ENCODE data around the gene SGCE. TPM values are rescaled to one million over a fixed set of nuclear protein-coding genes. Genes with fewer than 3 reads are reported as not detected.

Gene SGCE
- total RNA-seq, 1 experiment from 2014 or later, result 56.2 TPM

- H3K4me3 ChIP-seq (ENCODE audit: low read depth, low read length), result no peak overlapping the region
- H3K36me3 ChIP-seq (ENCODE audit: control insufficient read depth, insufficient read depth, low read length), result no peaks in the 10 kb centered on the region
- Mint-ChIP-seq H3K9me3 (ENCODE audit: unreplicated experiment) (no peaks in the 10 kb centered on the region), H3K27me3 (ENCODE audit: insufficient read depth, unreplicated experiment) (no peaks in the 10 kb centered on the region), H3K27ac (ENCODE audit: unreplicated experiment) (no peak overlapping the region), H3K4me3 (ENCODE audit: unreplicated experiment) (no peak overlapping the region), H3K36me3 (ENCODE audit: insufficient read depth, unreplicated experiment) (no peaks in the 10 kb centered on the region), H3K4me1 (ENCODE audit: low read depth, unreplicated experiment) (peaks cover 17% of the 10 kb centered on the region)
- intact Hi-C loops (cut with micrococcal nuclease; ENCODE audit: unreplicated experiment), result no loop called here
- H3K9me3 ChIP-seq, result no peaks in the 10 kb centered on the region
- no peak for TF ChIP-seq CTCF (IDR thresholded peaks at IDR 0.05; ENCODE audit: insufficient read depth in 1 of 2, low read depth in 1 of 2, low read length in 1 of 2, severe bottlenecking in 1 of 2, unreplicated experiment in 1 of 2)
- no peak for DNase-seq
- H3K4me1 ChIP-seq, result peaks cover 21% of the 10 kb centered on the region
- POLR2A ChIA-PET, result no interaction called here
- BruUV-seq (replicated peaks), result no TSS peak
- CTCF ChIA-PET, result no interaction called here
- H3K27me3 ChIP-seq (replicated peaks; ENCODE audit: control insufficient read depth, insufficient read depth, low read length), result no peaks in the 10 kb centered on the region
These were observed 23.4 kb upstream of the SGCE start for GRCh38 chr7:94679358-94679757.

- no peak for TF ChIP-seq CTCF (IDR thresholded peaks at IDR 0.05; ENCODE audit: insufficient read depth in 1 of 2, low read depth in 1 of 2, low read length in 1 of 2, severe bottlenecking in 1 of 2, unreplicated experiment in 1 of 2)
- BruUV-seq (replicated peaks), result no TSS peak
These were observed 20.5 kb upstream of the SGCE start for GRCh38 chr7:94676431-94676830.

GRCh38 chr7:94675356-94675755 is 19.4 kb upstream of the SGCE start:
- intact Hi-C loops (cut with micrococcal nuclease; ENCODE audit: unreplicated experiment), result no loop called here
- TF ChIP-seq CTCF (IDR thresholded peaks at IDR 0.05; ENCODE audit: insufficient read depth in 1 of 2, low read depth in 1 of 2, low read length in 1 of 2, severe bottlenecking in 1 of 2, unreplicated experiment in 1 of 2), result no peak
- no peak overlapping the region for H3K4me3 Mint-ChIP-seq (ENCODE audit: unreplicated experiment)
- DNase-seq, result no peak
- H3K27me3 Mint-ChIP-seq (ENCODE audit: insufficient read depth, unreplicated experiment), result no peaks in the 10 kb centered on the region
- POLR2A ChIA-PET, result no interaction called here
- BruUV-seq (replicated peaks), result no TSS peak
- Histone ChIP-seq H3K27me3 (replicated peaks; ENCODE audit: control insufficient read depth, insufficient read depth, low read length) (no peaks in the 10 kb centered on the region), H3K4me1 (peaks cover 21% of the 10 kb centered on the region), H3K4me3 (ENCODE audit: low read depth, low read length) (no peak overlapping the region), H3K9me3 (no peaks in the 10 kb centered on the region), H3K36me3 (ENCODE audit: control insufficient read depth, insufficient read depth, low read length) (no peaks in the 10 kb centered on the region)
- H3K9me3 Mint-ChIP-seq (ENCODE audit: unreplicated experiment), result no peaks in the 10 kb centered on the region
- no peak overlapping the region for H3K27ac Mint-ChIP-seq (ENCODE audit: unreplicated experiment)
- H3K36me3 Mint-ChIP-seq (ENCODE audit: insufficient read depth, unreplicated experiment), result peaks cover 6% of the 10 kb centered on the region
- peaks cover 17% of the 10 kb centered on the region for H3K4me1 Mint-ChIP-seq (ENCODE audit: low read depth, unreplicated experiment)
- CTCF ChIA-PET, result no interaction called here

More at GRCh38 chr7:94676431-94676830, 20.5 kb upstream of the SGCE start:
- Histone ChIP-seq H3K27me3 (replicated peaks; ENCODE audit: control insufficient read depth, insufficient read depth, low read length) (no peaks in the 10 kb centered on the region), H3K36me3 (ENCODE audit: control insufficient read depth, insufficient read depth, low read length) (no peaks in the 10 kb centered on the region), H3K9me3 (no peaks in the 10 kb centered on the region), H3K4me1 (peaks cover 28% of the 10 kb centered on the region), H3K4me3 (ENCODE audit: low read depth, low read length) (no peak overlapping the region)
- DNase-seq, result no peak
- Mint-ChIP-seq H3K9me3 (ENCODE audit: unreplicated experiment) (no peaks in the 10 kb centered on the region), H3K4me3 (ENCODE audit: unreplicated experiment) (no peak overlapping the region), H3K36me3 (ENCODE audit: insufficient read depth, unreplicated experiment) (no peaks in the 10 kb centered on the region), H3K4me1 (ENCODE audit: low read depth, unreplicated experiment) (peaks cover 17% of the 10 kb centered on the region), H3K27ac (ENCODE audit: unreplicated experiment) (no peak overlapping the region), H3K27me3 (ENCODE audit: insufficient read depth, unreplicated experiment) (no peaks in the 10 kb centered on the region)
- intact Hi-C loops (cut with micrococcal nuclease; ENCODE audit: unreplicated experiment), result no loop called here
- ChIA-PET CTCF (no interaction called here), POLR2A (no interaction called here)
